Osteoblast (primary cell): ENCODE measurements around the gene TLR10. TPM values are rescaled to one million over a fixed set of nuclear protein-coding genes. Genes with fewer than 3 reads are reported as not detected.

Experiments
- DNase-seq: peaks from one replicate; pipeline ENCODE4 v3.0.0; 2011; ENCODE audit warnings: low spot score, mixed read lengths; ENCODE audit not compliant: insufficient read length; ENCODE audit errors: missing footprints
- H2AFZ ChIP-seq: 2 replicates; pipeline ENCODE4 v1.6.0; 2011; ENCODE audit warnings: mild to moderate bottlenecking, low read length
- H3K27ac ChIP-seq: 2 replicates; pipeline ENCODE4 v1.5.1; 2011; ENCODE audit warnings: mild to moderate bottlenecking, low read depth, low read length, moderate library complexity
- H3K27me3 ChIP-seq: 2 replicates; pipeline ENCODE4 v1.6.0; 2012; ENCODE audit warnings: mild to moderate bottlenecking, control low read depth, inconsistent platforms, low read length, moderate library complexity; ENCODE audit not compliant: insufficient read depth
- H3K36me3 ChIP-seq: 2 replicates; pipeline ENCODE4 v1.5.1; 2011; ENCODE audit warnings: mild to moderate bottlenecking, low read length, control low read depth, moderate library complexity; ENCODE audit not compliant: insufficient read depth
- H3K4me1 ChIP-seq: 2 replicates; pipeline ENCODE4 v1.5.1; 2011; ENCODE audit warnings: mild to moderate bottlenecking, low read length, control low read depth, moderate library complexity; ENCODE audit not compliant: insufficient read depth
- H3K4me2 ChIP-seq: 2 replicates; pipeline ENCODE4 v1.6.0; 2011; ENCODE audit warnings: mild to moderate bottlenecking, low read length; ENCODE audit not compliant: insufficient read depth
- H3K4me3 ChIP-seq: fragments of 200-600 bp; sonication (generic); 3 replicates; pipeline ENCODE4 v1.5.1; 2012; ENCODE audit warnings: mild to moderate bottlenecking, low read length, inconsistent platforms; ENCODE audit not compliant: insufficient read depth
- H3K79me2 ChIP-seq: 2 replicates; pipeline ENCODE4 v1.6.0; 2012; ENCODE audit warnings: mild to moderate bottlenecking, low read length, control low read depth, inconsistent platforms; ENCODE audit not compliant: insufficient read depth
- H3K9me3 ChIP-seq: 2 replicates; pipeline ENCODE4 v1.5.1; 2011; ENCODE audit warnings: low read depth, low read length, control low read depth
- H4K20me1 ChIP-seq: 2 replicates; pipeline ENCODE4 v1.6.0; 2012; ENCODE audit warnings: mild to moderate bottlenecking, low read length, control low read depth; ENCODE audit not compliant: insufficient read depth
- total RNA-seq: library from RNA; depleted of rRNA; stranded (reverse); fragments of >200 nt; gene quantifications from 2 replicates; pipeline ENCODE4 v1.2.3, GENCODE V29; 2012
- TF ChIP-seq, protein P1 (sequence below): IDR thresholded peaks from 2 replicates; pipeline ENCODE4 v1.5.1; 2011; ENCODE audit warnings: mild to moderate bottlenecking, low read depth, low read length, moderate library complexity; ENCODE audit errors: extremely low read depth

TLR10 gene
- total RNA-seq, 1 donor = not detected

DNA sequence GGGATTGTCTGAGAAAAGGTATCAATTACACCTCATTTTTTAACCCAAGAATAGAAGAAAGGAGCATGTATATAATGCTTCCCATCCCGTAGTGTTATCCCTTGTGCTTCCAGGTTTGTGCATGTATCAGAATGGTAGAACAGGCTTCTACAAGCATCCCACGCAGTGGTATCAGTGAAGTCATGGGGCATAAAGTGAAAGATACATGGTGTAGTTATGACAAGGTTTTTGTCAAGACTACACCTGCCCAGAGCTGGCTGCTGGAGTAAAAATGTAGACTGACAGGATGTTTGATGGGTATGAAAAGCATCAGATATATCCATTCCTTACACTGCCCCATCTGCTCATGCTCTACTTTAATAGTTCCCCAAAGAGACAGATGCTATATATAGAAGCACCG, 12.3 kb upstream of the TLR10 start:
- Histone ChIP-seq H3K36me3 (no peaks in the 10 kb centered on the region), H3K4me3 (no peak overlapping the region), H3K4me1 (no peaks in the 10 kb centered on the region), H3K4me2 (no peak overlapping the region), H3K79me2 (no peaks in the 10 kb centered on the region), H2AFZ (no peak overlapping the region), H3K27me3 (peaks cover 12% of the 10 kb centered on the region), H3K27ac (no peak overlapping the region), H3K9me3 (no peaks in the 10 kb centered on the region), H4K20me1 (no peaks in the 10 kb centered on the region)
- DNase-seq = no peak
- TF ChIP-seq, protein P1, sequence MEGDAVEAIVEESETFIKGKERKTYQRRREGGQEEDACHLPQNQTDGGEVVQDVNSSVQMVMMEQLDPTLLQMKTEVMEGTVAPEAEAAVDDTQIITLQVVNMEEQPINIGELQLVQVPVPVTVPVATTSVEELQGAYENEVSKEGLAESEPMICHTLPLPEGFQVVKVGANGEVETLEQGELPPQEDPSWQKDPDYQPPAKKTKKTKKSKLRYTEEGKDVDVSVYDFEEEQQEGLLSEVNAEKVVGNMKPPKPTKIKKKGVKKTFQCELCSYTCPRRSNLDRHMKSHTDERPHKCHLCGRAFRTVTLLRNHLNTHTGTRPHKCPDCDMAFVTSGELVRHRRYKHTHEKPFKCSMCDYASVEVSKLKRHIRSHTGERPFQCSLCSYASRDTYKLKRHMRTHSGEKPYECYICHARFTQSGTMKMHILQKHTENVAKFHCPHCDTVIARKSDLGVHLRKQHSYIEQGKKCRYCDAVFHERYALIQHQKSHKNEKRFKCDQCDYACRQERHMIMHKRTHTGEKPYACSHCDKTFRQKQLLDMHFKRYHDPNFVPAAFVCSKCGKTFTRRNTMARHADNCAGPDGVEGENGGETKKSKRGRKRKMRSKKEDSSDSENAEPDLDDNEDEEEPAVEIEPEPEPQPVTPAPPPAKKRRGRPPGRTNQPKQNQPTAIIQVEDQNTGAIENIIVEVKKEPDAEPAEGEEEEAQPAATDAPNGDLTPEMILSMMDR = no peak

DNA sequence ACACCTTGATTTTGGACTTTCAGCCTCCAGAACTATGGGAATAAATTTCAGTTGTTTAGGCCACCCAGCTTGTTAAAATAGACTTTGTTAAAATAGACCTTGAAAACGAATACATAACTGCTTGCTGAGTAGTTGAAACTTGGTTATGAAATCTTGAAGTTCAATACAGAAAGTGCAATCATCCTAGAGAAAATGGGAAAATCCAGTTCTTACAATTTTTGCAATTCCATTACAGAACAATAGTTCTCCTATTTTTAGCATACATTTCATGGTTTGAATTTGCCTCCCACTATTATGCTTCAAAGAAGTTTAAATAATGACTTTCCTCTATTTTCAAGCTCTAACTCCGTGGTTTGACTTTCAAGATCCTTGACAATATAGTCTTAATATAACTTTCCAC, 11.3 kb upstream of the TLR10 start:
- no peak for DNase-seq
- no peaks in the 10 kb centered on the region for H3K9me3 ChIP-seq
- H3K27me3 ChIP-seq = peaks cover 12% of the 10 kb centered on the region
- H2AFZ ChIP-seq = no peak overlapping the region
- no peaks in the 10 kb centered on the region for H4K20me1 ChIP-seq
- no peak overlapping the region for H3K4me3 ChIP-seq
- H3K4me2 ChIP-seq = no peak overlapping the region
- TF ChIP-seq, protein P1 = no peak
- H3K36me3 ChIP-seq = no peaks in the 10 kb centered on the region
- no peaks in the 10 kb centered on the region for H3K4me1 ChIP-seq
- H3K79me2 ChIP-seq = no peaks in the 10 kb centered on the region
- no peak overlapping the region for H3K27ac ChIP-seq

DNA sequence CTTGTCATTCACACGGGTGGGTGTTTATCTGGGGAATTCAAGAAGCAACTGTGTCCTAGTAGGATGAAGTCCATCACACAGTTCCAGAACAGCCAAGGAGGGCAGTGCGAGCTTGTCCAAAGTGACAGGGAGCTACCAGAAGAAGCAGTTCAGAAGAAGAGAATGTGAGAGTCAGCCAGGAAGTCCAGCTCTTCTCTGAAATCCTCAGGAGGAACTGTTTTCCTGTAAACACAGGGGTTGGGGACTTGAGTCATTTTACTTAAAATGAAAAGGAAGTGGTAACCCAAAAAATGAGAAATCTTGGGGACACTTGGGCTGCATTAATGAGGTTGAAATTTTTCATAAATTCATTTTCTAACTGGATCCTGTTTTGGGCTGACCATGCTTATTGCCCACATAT, 8.2 kb upstream of the TLR10 start:
- TF ChIP-seq, protein P1 = no peak
- Histone ChIP-seq H4K20me1 (no peaks in the 10 kb centered on the region), H3K27me3 (peaks cover 12% of the 10 kb centered on the region), H3K4me3 (no peak overlapping the region), H3K79me2 (no peaks in the 10 kb centered on the region), H3K27ac (no peak overlapping the region), H3K36me3 (no peaks in the 10 kb centered on the region), H3K4me2 (no peak overlapping the region), H3K4me1 (no peaks in the 10 kb centered on the region), H3K9me3 (no peaks in the 10 kb centered on the region), H2AFZ (no peak overlapping the region)
- no peak for DNase-seq

GRCh38 chr4:38788317-38788716, 5.5 kb upstream of the TLR10 start:
- no peak for DNase-seq
- no peak overlapping the region for H3K4me3 ChIP-seq
- H3K36me3 ChIP-seq = no peaks in the 10 kb centered on the region
- H4K20me1 ChIP-seq = no peaks in the 10 kb centered on the region
- TF ChIP-seq, protein P1 = no peak
- no peak overlapping the region for H3K4me2 ChIP-seq
- H3K27ac ChIP-seq = no peak overlapping the region
- H3K79me2 ChIP-seq = no peaks in the 10 kb centered on the region
- H3K4me1 ChIP-seq = no peaks in the 10 kb centered on the region
- H2AFZ ChIP-seq = no peak overlapping the region
- peaks cover 2% of the 10 kb centered on the region for H3K27me3 ChIP-seq
- H3K9me3 ChIP-seq = no peaks in the 10 kb centered on the region
